ENCODE data around the gene ARPC5L.

The ARPC5L gene

DNA sequence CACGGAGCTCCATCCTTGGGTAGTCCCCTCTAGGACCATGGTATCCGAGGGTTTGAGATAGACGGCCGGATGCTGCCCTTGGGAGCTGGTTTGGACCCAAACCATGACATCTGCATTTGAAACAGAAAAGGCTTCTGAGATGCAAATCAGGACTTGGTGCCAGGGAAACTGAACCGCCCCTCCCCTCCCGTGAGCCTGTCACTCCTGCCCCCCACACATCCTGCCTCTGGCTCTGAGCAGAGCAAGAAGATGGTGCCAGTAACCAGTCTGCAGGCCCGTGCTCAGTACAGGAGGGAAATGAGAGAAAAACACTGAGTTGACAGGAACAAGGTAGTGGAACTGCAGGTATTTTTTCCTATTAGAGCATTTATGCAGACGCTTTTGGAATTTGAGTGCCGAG is 18.6 kb downstream of the ARPC5L start:
- Histone ChIP-seq H3K36me3 (ENCODE audit: control insufficient read depth, insufficient read depth, low read length) (peaks cover 32% of the 10 kb centered on the region), H3K4me3 (replicated peaks; ENCODE audit: low read depth, low read length) (no peak overlapping the region), H3K27me3 (replicated peaks; ENCODE audit: control insufficient read depth, insufficient read depth, low read length) (no peaks in the 10 kb centered on the region)
- DNase-seq (ENCODE audit: extremely low read depth, insufficient read length): no peak
- TF ChIP-seq, protein P1, sequence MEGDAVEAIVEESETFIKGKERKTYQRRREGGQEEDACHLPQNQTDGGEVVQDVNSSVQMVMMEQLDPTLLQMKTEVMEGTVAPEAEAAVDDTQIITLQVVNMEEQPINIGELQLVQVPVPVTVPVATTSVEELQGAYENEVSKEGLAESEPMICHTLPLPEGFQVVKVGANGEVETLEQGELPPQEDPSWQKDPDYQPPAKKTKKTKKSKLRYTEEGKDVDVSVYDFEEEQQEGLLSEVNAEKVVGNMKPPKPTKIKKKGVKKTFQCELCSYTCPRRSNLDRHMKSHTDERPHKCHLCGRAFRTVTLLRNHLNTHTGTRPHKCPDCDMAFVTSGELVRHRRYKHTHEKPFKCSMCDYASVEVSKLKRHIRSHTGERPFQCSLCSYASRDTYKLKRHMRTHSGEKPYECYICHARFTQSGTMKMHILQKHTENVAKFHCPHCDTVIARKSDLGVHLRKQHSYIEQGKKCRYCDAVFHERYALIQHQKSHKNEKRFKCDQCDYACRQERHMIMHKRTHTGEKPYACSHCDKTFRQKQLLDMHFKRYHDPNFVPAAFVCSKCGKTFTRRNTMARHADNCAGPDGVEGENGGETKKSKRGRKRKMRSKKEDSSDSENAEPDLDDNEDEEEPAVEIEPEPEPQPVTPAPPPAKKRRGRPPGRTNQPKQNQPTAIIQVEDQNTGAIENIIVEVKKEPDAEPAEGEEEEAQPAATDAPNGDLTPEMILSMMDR (IDR thresholded peaks at IDR 0.05; ENCODE audit: insufficient read depth, low read length, poor library complexity, severe bottlenecking): no peak

DNA sequence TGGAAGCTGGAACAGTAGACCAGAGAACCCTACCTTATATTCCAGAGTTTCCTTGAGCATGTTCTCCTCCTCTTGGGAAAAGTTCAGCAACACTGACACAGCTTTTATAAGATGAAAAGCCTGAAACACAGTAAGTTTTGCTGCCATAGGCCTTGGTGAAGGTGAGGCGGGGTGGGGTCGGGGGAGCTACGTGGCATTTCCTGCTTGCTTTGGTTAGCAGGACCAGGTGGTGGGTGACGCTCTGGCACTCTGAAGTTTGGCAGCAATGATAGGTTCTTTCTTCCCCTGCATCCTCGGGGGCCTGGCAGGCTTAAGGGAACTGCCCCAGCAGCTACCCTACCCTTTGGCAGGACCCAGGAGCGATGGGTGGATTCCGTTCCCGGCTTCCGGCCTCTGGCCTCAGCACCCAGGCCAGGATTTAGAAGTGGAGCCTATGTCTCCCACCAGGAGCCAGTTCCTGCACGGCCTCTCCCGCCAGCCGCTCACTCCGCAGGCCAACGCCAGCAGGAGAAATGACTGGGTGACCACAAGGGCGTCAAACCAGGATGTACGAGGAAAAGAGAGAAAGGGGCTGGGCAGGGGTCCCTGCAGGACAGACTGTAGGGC is 19.3 kb downstream of the ARPC5L start:
- H3K4me3 ChIP-seq (replicated peaks; ENCODE audit: low read depth, low read length): no peak overlapping the region
- TF ChIP-seq, protein P1 (IDR thresholded peaks at IDR 0.05; ENCODE audit: insufficient read depth, low read length, poor library complexity, severe bottlenecking): no peak
- no peak for DNase-seq (ENCODE audit: extremely low read depth, insufficient read length)
- H3K36me3 ChIP-seq (ENCODE audit: control insufficient read depth, insufficient read depth, low read length): peaks cover 31% of the 10 kb centered on the region
- H3K27me3 ChIP-seq (replicated peaks; ENCODE audit: control insufficient read depth, insufficient read depth, low read length): no peaks in the 10 kb centered on the region

DNA sequence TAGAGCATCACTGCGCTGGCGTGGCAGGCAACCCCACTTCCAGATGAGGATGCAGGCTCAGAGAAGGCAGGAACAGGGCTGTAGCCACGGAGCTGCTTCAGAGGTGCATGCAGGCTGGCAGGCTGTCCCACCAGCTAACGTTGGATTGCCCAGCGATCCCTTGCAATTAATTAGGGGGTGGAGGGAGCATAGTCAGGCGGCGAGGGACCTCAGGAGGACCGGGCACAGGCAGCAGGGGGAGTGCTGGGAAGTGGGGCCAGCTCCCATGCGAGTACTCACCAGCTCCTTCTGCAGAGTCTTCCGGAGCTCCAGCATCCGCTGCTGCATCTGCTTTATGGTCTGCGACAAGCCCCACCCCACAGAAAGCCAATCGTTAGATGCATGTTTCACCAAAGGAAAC is 20.3 kb downstream of the ARPC5L start:
- TF ChIP-seq, protein P1 (IDR thresholded peaks at IDR 0.05; ENCODE audit: insufficient read depth, low read length, poor library complexity, severe bottlenecking): no peak
- Histone ChIP-seq H3K4me3 (replicated peaks; ENCODE audit: low read depth, low read length) (no peak overlapping the region), H3K36me3 (ENCODE audit: control insufficient read depth, insufficient read depth, low read length) (peaks cover 31% of the 10 kb centered on the region), H3K27me3 (replicated peaks; ENCODE audit: control insufficient read depth, insufficient read depth, low read length) (no peaks in the 10 kb centered on the region)
- DNase-seq (ENCODE audit: extremely low read depth, insufficient read length): no peak

DNA sequence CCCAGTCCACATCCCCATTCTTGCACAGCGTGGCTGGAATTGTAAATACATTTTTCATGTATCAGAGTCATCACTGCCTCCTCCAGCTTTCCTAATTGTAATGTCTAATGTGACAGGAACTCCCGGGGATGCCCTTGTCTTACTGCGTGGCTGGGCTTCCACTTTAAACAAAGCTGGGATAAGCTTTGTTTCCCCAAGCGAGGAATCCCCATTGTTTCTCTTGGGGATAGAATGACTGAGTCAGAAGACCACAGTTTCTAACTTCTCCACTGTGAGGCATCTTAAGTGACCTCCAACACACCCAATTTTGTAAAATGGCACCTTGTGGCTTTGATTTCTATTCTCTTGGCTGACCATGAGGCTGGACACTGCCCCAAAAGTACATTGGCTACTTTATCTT is 22.4 kb downstream of the ARPC5L start:
- Histone ChIP-seq H3K36me3 (ENCODE audit: control insufficient read depth, insufficient read depth, low read length) (peaks cover 40% of the 10 kb centered on the region), H3K27me3 (replicated peaks; ENCODE audit: control insufficient read depth, insufficient read depth, low read length) (no peaks in the 10 kb centered on the region), H3K4me3 (replicated peaks; ENCODE audit: low read depth, low read length) (no peak overlapping the region)
- DNase-seq (ENCODE audit: extremely low read depth, insufficient read length): no peak
- TF ChIP-seq, protein P1 (IDR thresholded peaks at IDR 0.05; ENCODE audit: insufficient read depth, low read length, poor library complexity, severe bottlenecking): no peak

DNA sequence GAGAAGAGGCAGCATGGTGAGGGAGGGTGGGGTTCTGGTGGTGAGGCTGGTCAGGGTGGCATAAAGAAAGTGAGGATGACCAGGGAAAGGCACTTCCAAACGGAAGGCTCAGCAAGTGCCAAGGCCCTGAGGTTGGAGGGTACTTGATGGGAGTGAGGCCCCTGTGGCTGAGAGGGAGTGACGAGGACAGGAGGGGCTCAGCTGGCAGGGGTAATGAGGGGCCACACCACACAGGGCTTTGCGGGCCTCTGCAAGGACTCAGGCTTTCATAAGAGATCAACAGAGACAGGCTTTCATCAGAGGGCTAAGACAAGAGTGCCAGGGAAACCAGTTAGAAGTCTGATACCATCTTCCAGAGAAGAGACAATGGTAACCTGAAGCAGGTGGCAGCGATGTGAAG is 23.6 kb downstream of the ARPC5L start:
- Histone ChIP-seq H3K4me3 (replicated peaks; ENCODE audit: low read depth, low read length) (no peak overlapping the region), H3K36me3 (ENCODE audit: control insufficient read depth, insufficient read depth, low read length) (peaks cover 40% of the 10 kb centered on the region), H3K27me3 (replicated peaks; ENCODE audit: control insufficient read depth, insufficient read depth, low read length) (no peaks in the 10 kb centered on the region)
- DNase-seq (ENCODE audit: extremely low read depth, insufficient read length): no peak
- TF ChIP-seq, protein P1 (IDR thresholded peaks at IDR 0.05; ENCODE audit: insufficient read depth, low read length, poor library complexity, severe bottlenecking): no peak

DNA sequence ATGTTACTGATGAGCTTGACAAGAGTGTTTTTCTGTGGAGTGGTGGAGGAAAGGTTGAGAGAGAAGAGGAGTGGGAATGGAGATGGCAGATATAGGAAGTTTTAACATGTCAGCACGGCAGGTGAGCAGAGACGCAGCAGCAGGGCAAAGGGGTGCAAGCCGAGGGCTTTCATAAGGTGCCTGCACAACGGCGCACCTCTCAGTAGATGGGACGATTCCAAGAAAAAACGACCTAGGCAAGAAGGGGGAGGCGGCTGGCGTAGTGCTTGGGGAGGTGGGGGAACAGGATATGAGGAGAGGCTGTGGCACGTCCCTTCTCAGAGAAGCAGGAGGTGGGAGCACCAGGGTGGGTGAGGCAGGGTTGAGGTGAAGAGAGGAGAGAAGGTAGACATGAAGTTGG is 24.5 kb downstream of the ARPC5L start:
- Histone ChIP-seq H3K4me3 (replicated peaks; ENCODE audit: low read depth, low read length) (no peak overlapping the region), H3K27me3 (replicated peaks; ENCODE audit: control insufficient read depth, insufficient read depth, low read length) (no peaks in the 10 kb centered on the region), H3K36me3 (ENCODE audit: control insufficient read depth, insufficient read depth, low read length) (peaks cover 38% of the 10 kb centered on the region)
- TF ChIP-seq, protein P1 (IDR thresholded peaks at IDR 0.05; ENCODE audit: insufficient read depth, low read length, poor library complexity, severe bottlenecking): no peak
- no peak for DNase-seq (ENCODE audit: extremely low read depth, insufficient read length)

Data from GM06990 (cell line).